RWPE2 (cell line): Measurements from ENCODE around the gene DOP1A.

Experiments used
- ATAC-seq: fragments of 200-7000 bp; cut with Tn5 transposase; 3 replicates; pipeline ENCODE4 v1.9.1; 2021; ENCODE audit warnings: low read depth
- DNase-seq: peaks from one replicate; pipeline ENCODE4 v3.0.0-alpha.2; 2020; ENCODE audit warnings: low spot score
- H3K27ac ChIP-seq: fragments of 450-650 bp; 2 replicates; pipeline ENCODE4 v1.5.1; 2017; ENCODE audit warnings: mild to moderate bottlenecking; ENCODE audit not compliant: poor library complexity, severe bottlenecking
- H3K27me3 ChIP-seq: fragments of 250-450 bp; sonication (Bioruptor Pico); 2 replicates; pipeline ENCODE4 v1.5.1; 2021; ENCODE audit warnings: mild to moderate bottlenecking, moderate library complexity; ENCODE audit not compliant: insufficient read depth, poor library complexity, severe bottlenecking
- H3K36me3 ChIP-seq: fragments of 250-450 bp; sonication (Bioruptor Pico); 2 replicates; pipeline ENCODE4 v1.5.1; 2020; ENCODE audit warnings: low read depth, mild to moderate bottlenecking, moderate library complexity
- H3K4me1 ChIP-seq: fragments of 250-450 bp; sonication (Bioruptor Pico); 2 replicates; pipeline ENCODE4 v1.5.1; 2021; ENCODE audit warnings: mild to moderate bottlenecking, moderate library complexity; ENCODE audit not compliant: insufficient read depth, poor library complexity, severe bottlenecking
- H3K4me3 ChIP-seq: fragments of 250-450 bp; sonication (Bioruptor Pico); 2 replicates; pipeline ENCODE4 v1.5.1; 2021; ENCODE audit warnings: mild to moderate bottlenecking, moderate library complexity; ENCODE audit not compliant: severe bottlenecking
- H3K9me3 ChIP-seq: fragments of 250-450 bp; sonication (Bioruptor Pico); 2 replicates; pipeline ENCODE4 v1.5.1; 2021; ENCODE audit warnings: mild to moderate bottlenecking, moderate library complexity; ENCODE audit not compliant: severe bottlenecking
- TF ChIP-seq, protein P1 (sequence below): fragments of 450-650 bp; IDR thresholded peaks from one replicate; pipeline ENCODE4 v1.5.1; 2017; ENCODE audit warnings: mild to moderate bottlenecking, moderate library complexity; ENCODE audit not compliant: poor library complexity, severe bottlenecking

The DOP1A gene

DNA sequence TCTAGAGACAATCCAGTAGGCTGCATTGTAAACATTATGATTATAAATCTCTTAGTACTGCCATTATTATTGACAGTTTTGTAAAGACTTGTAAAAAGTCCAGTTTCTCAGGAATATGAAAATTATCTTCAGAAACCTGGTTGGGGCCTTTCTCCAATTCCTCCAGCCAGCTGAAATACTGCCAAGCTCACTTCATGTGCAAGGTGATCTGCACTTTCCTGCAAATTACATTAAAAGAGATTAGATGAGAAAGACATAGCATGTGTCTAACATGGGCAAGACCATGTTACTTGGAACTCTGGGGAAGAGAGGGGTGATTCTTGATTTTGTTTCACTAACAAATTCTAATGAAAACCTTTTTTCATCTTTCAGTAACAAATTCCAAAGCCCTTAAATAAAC, 101.6 kb downstream of the DOP1A start:
- H3K27ac ChIP-seq = no peak overlapping the region

DNA sequence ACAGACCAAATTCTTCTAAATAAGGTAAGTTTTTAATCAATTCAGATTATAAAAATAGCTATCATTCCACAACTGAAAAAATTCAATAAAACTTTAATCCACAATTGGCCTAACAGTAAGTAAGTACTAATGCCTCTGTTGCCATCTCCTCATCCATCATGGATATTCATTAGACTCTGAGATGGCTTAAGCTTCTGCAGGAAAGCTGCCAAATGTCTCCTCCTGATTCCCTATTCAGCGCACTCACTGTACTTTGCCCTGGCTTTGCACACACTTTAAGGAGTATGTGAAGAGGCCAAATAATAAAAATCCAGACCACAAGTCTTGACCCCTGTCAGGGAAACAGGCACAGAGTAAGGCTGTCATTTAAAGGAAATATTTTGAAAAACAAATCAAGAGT, 102.0 kb downstream of the DOP1A start:
- Histone ChIP-seq H3K9me3 (no peaks in the 10 kb centered on the region), H3K4me1 (no peaks in the 10 kb centered on the region), H3K27ac (no peak overlapping the region), H3K27me3 (no peaks in the 10 kb centered on the region), H3K36me3 (peaks cover 93% of the 10 kb centered on the region), H3K4me3 (no peak overlapping the region)
- ATAC-seq (no peak), DNase-seq (no peak)
- TF ChIP-seq, protein P1, sequence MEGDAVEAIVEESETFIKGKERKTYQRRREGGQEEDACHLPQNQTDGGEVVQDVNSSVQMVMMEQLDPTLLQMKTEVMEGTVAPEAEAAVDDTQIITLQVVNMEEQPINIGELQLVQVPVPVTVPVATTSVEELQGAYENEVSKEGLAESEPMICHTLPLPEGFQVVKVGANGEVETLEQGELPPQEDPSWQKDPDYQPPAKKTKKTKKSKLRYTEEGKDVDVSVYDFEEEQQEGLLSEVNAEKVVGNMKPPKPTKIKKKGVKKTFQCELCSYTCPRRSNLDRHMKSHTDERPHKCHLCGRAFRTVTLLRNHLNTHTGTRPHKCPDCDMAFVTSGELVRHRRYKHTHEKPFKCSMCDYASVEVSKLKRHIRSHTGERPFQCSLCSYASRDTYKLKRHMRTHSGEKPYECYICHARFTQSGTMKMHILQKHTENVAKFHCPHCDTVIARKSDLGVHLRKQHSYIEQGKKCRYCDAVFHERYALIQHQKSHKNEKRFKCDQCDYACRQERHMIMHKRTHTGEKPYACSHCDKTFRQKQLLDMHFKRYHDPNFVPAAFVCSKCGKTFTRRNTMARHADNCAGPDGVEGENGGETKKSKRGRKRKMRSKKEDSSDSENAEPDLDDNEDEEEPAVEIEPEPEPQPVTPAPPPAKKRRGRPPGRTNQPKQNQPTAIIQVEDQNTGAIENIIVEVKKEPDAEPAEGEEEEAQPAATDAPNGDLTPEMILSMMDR = no peak

More for the DNA sequence above, 101.6 kb downstream of the DOP1A start:
- Histone ChIP-seq H3K36me3 (peaks cover 93% of the 10 kb centered on the region), H3K4me3 (no peak overlapping the region), H3K4me1 (no peaks in the 10 kb centered on the region), H3K9me3 (no peaks in the 10 kb centered on the region), H3K27me3 (no peaks in the 10 kb centered on the region)
- TF ChIP-seq, protein P1 = no peak
- no peak for DNase-seq
- ATAC-seq = no peak

DNA sequence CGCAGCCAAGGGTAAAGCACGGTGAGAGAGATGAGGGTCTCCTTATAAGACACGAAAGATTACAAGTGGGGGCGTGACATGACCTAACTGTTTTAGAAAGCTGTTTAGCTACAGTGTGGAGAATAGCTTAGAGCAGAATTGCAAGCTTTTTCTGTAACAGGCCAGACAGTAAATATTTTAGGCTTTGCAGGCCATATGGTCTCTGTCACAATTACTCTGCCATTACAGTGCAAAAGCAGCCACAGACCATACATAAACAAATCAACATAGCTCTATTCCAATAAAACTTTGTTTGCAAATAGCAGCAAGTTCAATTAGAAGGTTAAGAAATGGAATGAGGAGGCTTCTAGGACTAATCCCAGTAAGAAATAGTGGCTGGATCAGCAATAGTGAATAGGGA, 108.8 kb downstream of the DOP1A start:
- ATAC-seq (no peak), DNase-seq (no peak)
- Histone ChIP-seq H3K4me3 (no peak overlapping the region), H3K36me3 (peaks cover 97% of the 10 kb centered on the region), H3K4me1 (no peaks in the 10 kb centered on the region), H3K27ac (no peak overlapping the region), H3K9me3 (no peaks in the 10 kb centered on the region), H3K27me3 (no peaks in the 10 kb centered on the region)
- TF ChIP-seq, protein P1 = no peak

DNA sequence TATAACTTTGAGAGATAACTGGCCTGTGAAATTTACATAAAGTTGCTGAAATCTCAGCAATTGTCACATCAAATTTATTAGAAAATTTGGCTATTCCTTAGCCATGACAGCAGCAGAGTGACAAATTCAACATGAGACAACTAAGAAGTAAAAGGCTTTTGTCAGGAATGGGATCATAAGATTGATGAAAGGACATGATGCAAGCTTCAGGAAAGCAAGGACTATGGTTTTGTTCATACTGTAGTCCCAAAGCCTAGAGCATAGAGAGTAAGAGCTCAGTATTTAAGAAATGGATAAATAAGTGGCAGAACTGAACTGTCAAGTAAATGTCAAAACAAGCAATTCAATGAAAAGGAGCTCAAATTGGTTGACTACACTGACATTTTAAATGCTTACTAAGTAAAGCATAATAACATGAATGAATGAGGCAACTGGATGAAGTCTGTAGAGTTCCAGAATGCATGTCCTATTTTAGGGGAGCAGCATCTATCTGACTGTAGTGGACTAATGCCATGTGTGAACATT, 113.0 kb downstream of the DOP1A start:
- no peak for DNase-seq
- Histone ChIP-seq H3K4me3 (no peak overlapping the region), H3K27ac (no peak overlapping the region), H3K36me3 (peaks cover 94% of the 10 kb centered on the region), H3K9me3 (no peaks in the 10 kb centered on the region), H3K27me3 (no peaks in the 10 kb centered on the region), H3K4me1 (peaks cover 10% of the 10 kb centered on the region)
- ATAC-seq = no peak
- TF ChIP-seq, protein P1 = no peak

DNA sequence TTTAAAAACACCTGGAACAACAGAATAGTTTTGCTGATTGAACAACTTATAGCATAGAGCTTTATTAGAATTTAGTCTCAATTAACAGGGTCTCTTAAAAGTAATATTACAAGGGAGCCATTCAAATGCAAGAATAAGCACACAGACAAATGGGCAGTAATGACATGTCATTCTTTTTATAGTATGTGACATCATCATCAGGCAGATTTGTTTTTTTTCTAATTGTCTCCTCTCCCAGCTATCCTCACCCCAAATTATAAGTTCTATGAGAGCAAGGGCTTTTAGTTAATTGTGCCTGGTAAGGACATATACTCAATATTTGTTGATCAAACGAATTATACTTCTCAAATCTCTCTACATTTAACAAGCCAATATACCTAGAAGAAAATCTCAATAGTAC, 114.6 kb downstream of the DOP1A start:
- DNase-seq = no peak
- TF ChIP-seq, protein P1 = no peak
- no peaks in the 10 kb centered on the region for H3K9me3 ChIP-seq
- H3K27ac ChIP-seq = no peak overlapping the region
- ATAC-seq = no peak
- peaks cover 94% of the 10 kb centered on the region for H3K36me3 ChIP-seq
- H3K27me3 ChIP-seq = no peaks in the 10 kb centered on the region
- no peak overlapping the region for H3K4me3 ChIP-seq
- H3K4me1 ChIP-seq = peaks cover 10% of the 10 kb centered on the region
